Pancreas (tissue), 10 donors: ENCODE measurements around the gene IMMP2L. TPM values are rescaled to one million over a fixed set of nuclear protein-coding genes. Genes with fewer than 3 reads are reported as not detected.

Experiments
- ATAC-seq, 4 donors: fragments of 200-7000 bp; cut with Tn5 transposase; one replicate each; pipeline versions ENCODE4 v1.8.0 to v1.9.1; 2020; ENCODE audit warnings: mild to moderate bottlenecking in 4 of 4, moderate library complexity in 4 of 4
- DNase-seq, 6 donors: peaks; one replicate each; pipeline ENCODE4 v3.0.0-alpha.2; 2020
- FAIRE-seq: peaks from 2 replicates; lab custom pipeline; 2012; peaks lifted over from hg19 to GRCh38; lab: Jason Lieb, UNC
- H3K27ac ChIP-seq, 4 donors: fragments of 200-600 bp; sonication (generic); 1 replicate in 3 of 4; 2 replicates in 1 of 4; pipeline versions ENCODE4 v1.5.0 to v1.8.0; 2020
- H3K27me3 ChIP-seq, 4 donors: fragments of 200-600 bp; one replicate each; pipeline ENCODE4 v1.8.0; 2021
- H3K36me3 ChIP-seq, 3 donors: fragments of 200-600 bp; sonication (generic) in 1 of 3; one replicate each; pipeline versions ENCODE4 v1.5.0 to v1.8.0; 2020 to 2021
- H3K4me1 ChIP-seq, 3 donors: fragments of 200-600 bp; one replicate each; pipeline ENCODE4 v1.8.0; 2021
- H3K4me3 ChIP-seq, 4 donors: fragments of 200-600 bp; sonication (generic) in 2 of 4; one replicate each; pipeline versions ENCODE4 v1.5.0 to v1.8.0; 2020 to 2021
- H3K9me3 ChIP-seq, 4 donors: fragments of 200-600 bp; one replicate each; pipeline ENCODE4 v1.8.0; 2021
- WGBS, 2 donors: extraction: QIAGEN DNeasy Blood & Tissue Kit; methylation state at CpG; one replicate each; pipeline ENCODE4 v1.1.7; 2013; 5-methylcytosine and 5-hydroxymethylcytosine counted together
- intact Hi-C, 3 donors: fragments of 100-400 bp; cut with DNase I; formaldehyde crosslinking; loops; one replicate each; pipeline versions ENCODE4 v1.11.1 to v1.14.2; 2022
- polyA plus RNA-seq, 2 donors: library from polyadenylated mRNA; stranded (reverse); fragments of 200-250 nt; gene quantifications; one replicate each; pipeline ENCODE4 v1.2.3, GENCODE V29; 2013
- total RNA-seq, 6 donors: library from RNA; stranded (reverse); fragmentation: NEBNext Ultra II Directional in 4 of 6; extraction: Animal tissue kit (Norgen Biotek cat#: 25700) in 4 of 6; gene quantifications; one replicate each; pipeline versions ENCODE4 v1.2.1 to v1.2.4, GENCODE V29; 2021 to 2023
- TF ChIP-seq, protein P1 (sequence below), 4 donors: fragments of 200-600 bp; sonication (generic) in 3 of 4; IDR thresholded peaks; one replicate each; pipeline versions ENCODE4 v1.5.0 to v1.8.0; 2021; ENCODE audit warnings: antibody characterized with exemption in 4 of 4
- donor health status: healthy with polysubstance abuse.
- donor health status: DM: no; HTN: no; CAD: no; lungs with moderate emphysema.
- donor health status: DM: no; HTN: no; CAD: no.
- donor health status: control.
- donor health status: control.
- donor health status: Bipolar disorder and iron deficiency.
- donor health status: DM: yes; HTN: yes; CAD: no.
- donor health status: DM: no; HTN: no; CAD: no.
- donor health status: DM: no; HTN: no; CAD: no.
- donor health status: DM: yes; HTN: yes; CAD: no.

Gene IMMP2L
- total and polyA plus RNA-seq, 8 donors, result 7.3 to 30.0 (median 12.9) TPM

DNA sequence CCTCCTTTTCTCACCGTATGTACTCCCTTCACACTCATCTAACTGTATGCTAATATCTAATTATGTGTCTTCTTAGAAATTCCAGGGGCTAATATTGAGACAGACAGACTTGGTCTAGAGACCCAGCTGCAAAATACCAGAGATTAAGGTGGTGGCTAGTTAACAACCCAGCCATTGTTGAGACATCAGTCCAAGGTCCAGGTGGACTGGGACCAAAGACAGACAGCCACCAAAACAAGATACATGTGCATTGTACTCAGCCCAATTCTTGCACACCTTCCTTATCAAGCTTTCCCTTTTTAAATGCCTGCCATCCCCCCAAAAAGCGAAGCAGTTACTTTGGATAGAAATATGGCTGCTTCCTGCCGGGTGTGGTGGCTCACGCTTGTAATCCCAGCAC is 514.7 kb downstream of the IMMP2L start:
- no peaks in the 10 kb centered on the region for H3K36me3 ChIP-seq
- intact Hi-C loops, result no loop called here
- no peak overlapping the region for H3K27ac ChIP-seq
- DNase-seq (no peak), ATAC-seq (no peak), FAIRE-seq (no peak)
- TF ChIP-seq, protein P1, sequence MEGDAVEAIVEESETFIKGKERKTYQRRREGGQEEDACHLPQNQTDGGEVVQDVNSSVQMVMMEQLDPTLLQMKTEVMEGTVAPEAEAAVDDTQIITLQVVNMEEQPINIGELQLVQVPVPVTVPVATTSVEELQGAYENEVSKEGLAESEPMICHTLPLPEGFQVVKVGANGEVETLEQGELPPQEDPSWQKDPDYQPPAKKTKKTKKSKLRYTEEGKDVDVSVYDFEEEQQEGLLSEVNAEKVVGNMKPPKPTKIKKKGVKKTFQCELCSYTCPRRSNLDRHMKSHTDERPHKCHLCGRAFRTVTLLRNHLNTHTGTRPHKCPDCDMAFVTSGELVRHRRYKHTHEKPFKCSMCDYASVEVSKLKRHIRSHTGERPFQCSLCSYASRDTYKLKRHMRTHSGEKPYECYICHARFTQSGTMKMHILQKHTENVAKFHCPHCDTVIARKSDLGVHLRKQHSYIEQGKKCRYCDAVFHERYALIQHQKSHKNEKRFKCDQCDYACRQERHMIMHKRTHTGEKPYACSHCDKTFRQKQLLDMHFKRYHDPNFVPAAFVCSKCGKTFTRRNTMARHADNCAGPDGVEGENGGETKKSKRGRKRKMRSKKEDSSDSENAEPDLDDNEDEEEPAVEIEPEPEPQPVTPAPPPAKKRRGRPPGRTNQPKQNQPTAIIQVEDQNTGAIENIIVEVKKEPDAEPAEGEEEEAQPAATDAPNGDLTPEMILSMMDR (IDR thresholded peaks at IDR 0.05), result no peak
- no peak overlapping the region for H3K4me3 ChIP-seq
- no peaks in the 10 kb centered on the region for H3K9me3 ChIP-seq
- 91 to 96% methylated on average over 4 of the region's 4 CpGs for WGBS, 2 donors
- no peaks in the 10 kb centered on the region for H3K27me3 ChIP-seq
- H3K4me1 ChIP-seq, result no peaks in the 10 kb centered on the region

DNA sequence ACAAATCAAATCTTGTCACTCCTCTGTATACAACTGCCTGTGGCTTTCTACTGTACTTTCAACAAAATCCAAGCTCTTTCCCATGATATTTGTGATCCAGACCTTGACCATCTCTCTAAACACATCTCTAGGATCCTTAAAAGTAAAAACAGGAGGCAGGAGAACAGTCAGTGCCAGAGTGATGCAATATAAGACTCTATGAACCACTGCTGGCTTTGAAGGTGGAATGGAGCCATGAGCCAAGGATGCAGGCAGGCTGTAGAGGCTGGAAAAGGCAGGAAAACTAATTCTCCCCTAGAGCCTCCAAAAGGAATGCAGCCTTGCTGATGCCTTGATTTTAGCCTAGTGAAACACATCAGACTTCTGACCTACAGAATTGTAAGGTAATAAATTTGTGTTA is 516.8 kb downstream of the IMMP2L start:
- no peak for DNase-seq
- intact Hi-C loops, result no loop called here
- Histone ChIP-seq H3K9me3 (no peaks in the 10 kb centered on the region), H3K27me3 (no peaks in the 10 kb centered on the region), H3K27ac (no peak overlapping the region), H3K36me3 (no peaks in the 10 kb centered on the region), H3K4me3 (no peak overlapping the region), H3K4me1 (no peaks in the 10 kb centered on the region)
- no peak for ATAC-seq
- TF ChIP-seq, protein P1 (IDR thresholded peaks at IDR 0.05), result no peak
- FAIRE-seq, result no peak

DNA sequence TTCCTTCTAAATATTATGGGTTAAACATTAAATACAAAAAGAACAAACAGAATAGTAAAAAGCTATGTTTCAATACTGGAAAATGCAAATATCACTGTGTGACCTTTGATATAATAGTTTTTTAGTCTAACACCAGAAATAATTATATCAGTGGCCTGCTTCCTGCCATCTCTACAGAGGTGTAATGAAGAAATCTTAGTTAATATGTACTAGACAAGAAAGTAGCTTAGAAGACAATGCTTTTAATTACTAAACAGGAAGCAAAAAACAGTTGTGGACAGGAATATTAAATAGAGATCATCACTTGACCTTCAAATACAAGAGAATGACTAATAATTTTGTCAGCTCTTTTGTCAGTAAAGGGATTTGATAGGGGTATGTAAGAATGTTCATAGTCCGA is 518.7 kb downstream of the IMMP2L start:
- ATAC-seq (no peak), DNase-seq (no peak), FAIRE-seq (peak; percentile 17)
- Histone ChIP-seq H3K27me3 (no peaks in the 10 kb centered on the region), H3K4me3 (no peak overlapping the region), H3K9me3 (no peaks in the 10 kb centered on the region), H3K4me1 (no peaks in the 10 kb centered on the region), H3K27ac (no peak overlapping the region), H3K36me3 (no peaks in the 10 kb centered on the region)
- TF ChIP-seq, protein P1 (IDR thresholded peaks at IDR 0.05), result no peak
- intact Hi-C loops, result no loop called here
- 86 to 100% methylated on average over 1 of the region's 1 CpG for WGBS, 2 donors

DNA sequence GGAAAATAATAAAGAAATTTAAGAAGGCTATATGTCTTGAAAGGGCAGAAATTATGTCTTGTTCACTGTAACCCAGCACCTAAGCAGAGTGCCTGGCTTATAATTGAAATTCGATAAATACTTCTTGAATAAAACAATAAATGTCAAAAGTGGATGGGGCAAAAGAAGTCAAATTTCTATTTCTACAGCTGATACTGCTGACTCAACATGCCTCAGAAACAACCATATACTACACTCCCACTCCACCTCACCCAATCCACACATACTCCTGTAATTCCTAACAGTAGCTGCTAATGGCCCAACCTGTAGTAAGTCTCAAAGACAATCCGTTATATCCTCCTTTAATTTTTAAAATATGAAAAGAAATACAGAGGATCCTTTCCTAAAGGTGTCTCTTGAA is 519.5 kb downstream of the IMMP2L start:
- no peaks in the 10 kb centered on the region for H3K27me3 ChIP-seq
- TF ChIP-seq, protein P1 (IDR thresholded peaks at IDR 0.05), result no peak
- H3K4me3 ChIP-seq, result no peak overlapping the region
- WGBS, 2 donors, result 92 to 97% methylated on average over 2 of the region's 2 CpGs
- no peak for FAIRE-seq
- ATAC-seq, result no peak
- H3K9me3 ChIP-seq, result no peaks in the 10 kb centered on the region
- intact Hi-C loops, result no loop called here
- H3K27ac ChIP-seq, result no peak overlapping the region
- no peaks in the 10 kb centered on the region for H3K36me3 ChIP-seq
- no peaks in the 10 kb centered on the region for H3K4me1 ChIP-seq
- no peak for DNase-seq

DNA sequence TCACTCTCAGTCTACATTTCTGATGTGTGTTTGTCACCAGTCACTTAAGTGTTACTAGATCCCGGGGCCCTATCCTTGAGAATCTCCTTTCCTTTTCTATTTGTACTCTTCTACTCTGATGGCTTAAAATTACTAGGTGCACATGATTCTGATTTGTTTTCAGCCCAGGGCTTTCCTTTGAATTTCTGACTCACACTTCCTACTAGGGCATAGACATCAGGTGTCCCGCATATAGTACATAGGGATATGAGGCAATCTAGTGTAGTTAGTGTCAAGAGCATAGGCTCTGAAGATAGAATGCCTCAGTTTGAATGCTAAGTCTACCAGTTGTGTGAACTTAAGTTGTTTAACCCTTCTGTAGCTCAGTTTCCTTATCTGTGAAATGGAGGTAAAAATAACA is 520.7 kb downstream of the IMMP2L start:
- DNase-seq (no peak), FAIRE-seq (no peak), ATAC-seq (no peak)
- TF ChIP-seq, protein P1 (IDR thresholded peaks at IDR 0.05), result no peak
- 96 to 99% methylated on average over 2 of the region's 2 CpGs for WGBS, 2 donors
- no peaks in the 10 kb centered on the region for H3K27me3 ChIP-seq
- H3K4me1 ChIP-seq, result no peaks in the 10 kb centered on the region
- intact Hi-C loops, result no loop called here
- H3K36me3 ChIP-seq, result no peaks in the 10 kb centered on the region
- no peak overlapping the region for H3K4me3 ChIP-seq
- no peak overlapping the region for H3K27ac ChIP-seq
- H3K9me3 ChIP-seq, result no peaks in the 10 kb centered on the region
